DMS53 (cell line): ENCODE results near the gene ZMAT5.
A peak's percentile ranks its signal among the peaks of the same experiment; 100 is the strongest.

Experiments used
- DNase-seq: peaks from one replicate; lab custom pipeline; 2025; lab: John Stamatoyannopoulos, UW

ZMAT5 gene

DNA sequence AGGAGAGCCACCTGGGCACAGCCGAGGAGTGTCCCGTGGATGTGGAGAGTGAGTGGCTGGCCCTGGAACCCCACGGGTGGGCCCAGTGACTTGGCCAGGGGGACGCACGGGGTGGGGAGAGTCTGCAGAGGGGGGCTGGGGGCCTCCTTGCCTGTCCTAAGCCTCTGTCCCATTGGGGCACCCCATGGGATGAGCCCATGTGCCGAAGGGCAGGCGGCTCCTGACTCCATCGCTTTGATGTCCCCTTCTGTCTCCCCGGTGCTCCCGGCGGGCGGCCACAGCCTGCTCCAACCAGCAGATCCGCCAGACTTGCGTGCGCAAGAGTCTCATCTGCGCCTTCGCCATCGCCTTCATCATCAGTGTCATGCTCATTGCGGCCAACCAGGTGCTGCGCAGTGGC is 37.6 kb downstream of the ZMAT5 start:
- no peak for DNase-seq

GRCh38 chr22:29727131-29727523 is 39.7 kb downstream of the ZMAT5 start:
- peak; percentile 20 for DNase-seq

DNA sequence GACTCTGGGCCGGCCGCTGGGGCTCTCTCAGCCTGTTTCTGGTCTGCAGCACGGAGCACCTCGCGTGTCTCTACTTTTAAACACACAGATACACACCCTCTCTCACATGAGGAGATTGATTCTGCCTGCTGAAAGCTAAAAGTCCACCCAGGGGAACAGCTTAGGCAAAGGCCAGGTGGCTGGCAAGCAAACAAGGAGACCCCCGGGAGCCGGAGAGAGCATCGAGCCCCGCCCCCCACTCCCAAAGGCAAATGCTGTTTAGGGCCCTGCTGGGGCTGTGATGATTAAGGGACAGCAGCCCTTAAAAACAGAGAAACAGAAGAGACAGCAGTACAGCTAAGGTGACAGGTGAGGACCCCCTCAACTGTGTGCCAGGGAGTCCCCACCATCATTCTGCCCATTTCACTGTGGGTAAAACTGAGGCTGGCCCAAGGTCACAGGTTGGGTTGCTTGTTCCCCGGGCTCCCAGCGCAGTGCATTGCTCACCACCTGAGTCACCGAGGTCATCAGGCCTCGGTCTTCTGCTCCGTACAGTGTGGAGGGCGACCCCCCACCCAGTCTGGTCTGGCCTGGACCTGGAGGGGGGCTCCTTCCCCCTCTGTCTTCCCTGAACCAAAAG is 40.2 kb downstream of the ZMAT5 start:
- no peak for DNase-seq

DNA sequence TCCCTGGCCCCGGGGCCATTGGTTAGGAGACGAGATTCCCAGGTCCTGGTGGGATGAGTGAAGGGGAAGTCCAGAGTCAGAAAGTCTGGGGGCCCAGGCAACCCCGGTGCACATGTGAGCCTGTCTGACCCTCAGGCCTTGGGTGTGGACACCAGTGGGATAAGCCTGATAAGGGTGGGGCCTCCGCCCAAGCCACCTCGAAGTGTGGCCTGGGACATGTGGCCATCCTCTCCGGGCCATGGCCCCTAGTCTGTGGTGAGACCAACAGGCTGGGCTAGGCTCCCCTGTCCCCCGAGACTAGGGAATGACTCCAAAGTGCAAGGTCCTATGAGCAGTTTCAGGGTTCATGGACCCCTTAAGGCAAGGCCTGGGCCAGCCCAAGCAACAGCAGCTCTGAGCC is 40.7 kb downstream of the ZMAT5 start:
- DNase-seq: no peak

- DNase-seq: no peak
Observed at GRCh38 chr22:29724843-29725242, 42.0 kb downstream of the ZMAT5 start.

DNA sequence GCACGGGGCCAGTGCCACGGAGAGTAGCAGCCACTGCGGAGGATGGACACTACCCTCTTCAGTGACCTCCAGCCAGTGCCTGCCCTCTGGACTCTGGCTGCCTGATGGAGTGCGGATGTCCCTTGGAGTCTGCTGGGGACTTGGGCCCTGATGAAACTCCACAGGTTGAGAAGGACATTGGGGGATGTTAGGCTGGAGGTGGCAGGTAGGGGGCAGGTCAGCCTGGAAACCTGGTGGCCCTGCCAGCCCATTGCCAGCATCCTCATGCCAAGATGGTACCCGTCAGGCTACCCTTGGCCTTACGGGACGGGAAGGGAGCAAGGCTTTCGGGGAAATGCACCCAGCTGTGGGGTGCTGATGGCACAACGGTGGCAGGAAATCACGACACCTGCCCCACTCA is 43.0 kb downstream of the ZMAT5 start:
- DNase-seq: no peak

DNA sequence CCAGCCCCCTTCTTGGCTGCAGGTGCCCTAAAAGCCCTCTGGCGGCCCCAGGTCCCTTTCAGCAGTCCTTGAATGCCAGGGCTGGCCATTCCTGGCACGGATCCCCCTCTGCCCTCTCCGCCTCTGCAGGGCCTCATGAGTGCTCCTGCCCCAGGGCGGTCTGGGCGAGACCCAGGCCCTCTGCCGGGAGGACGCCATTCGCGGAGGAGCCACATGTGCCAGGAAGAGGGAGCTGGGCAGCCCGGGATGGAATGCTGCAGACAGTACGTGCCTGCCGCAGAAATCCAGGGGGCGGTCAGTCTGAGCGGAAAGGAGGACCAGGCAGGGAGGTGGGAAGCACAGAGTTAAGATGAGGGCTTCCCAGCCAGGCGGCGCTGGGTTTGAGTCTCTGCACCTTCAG is 44.2 kb downstream of the ZMAT5 start:
- DNase-seq: no peak

GRCh38 chr22:29722151-29722550 is 44.7 kb downstream of the ZMAT5 start:
- no peak for DNase-seq

DNA sequence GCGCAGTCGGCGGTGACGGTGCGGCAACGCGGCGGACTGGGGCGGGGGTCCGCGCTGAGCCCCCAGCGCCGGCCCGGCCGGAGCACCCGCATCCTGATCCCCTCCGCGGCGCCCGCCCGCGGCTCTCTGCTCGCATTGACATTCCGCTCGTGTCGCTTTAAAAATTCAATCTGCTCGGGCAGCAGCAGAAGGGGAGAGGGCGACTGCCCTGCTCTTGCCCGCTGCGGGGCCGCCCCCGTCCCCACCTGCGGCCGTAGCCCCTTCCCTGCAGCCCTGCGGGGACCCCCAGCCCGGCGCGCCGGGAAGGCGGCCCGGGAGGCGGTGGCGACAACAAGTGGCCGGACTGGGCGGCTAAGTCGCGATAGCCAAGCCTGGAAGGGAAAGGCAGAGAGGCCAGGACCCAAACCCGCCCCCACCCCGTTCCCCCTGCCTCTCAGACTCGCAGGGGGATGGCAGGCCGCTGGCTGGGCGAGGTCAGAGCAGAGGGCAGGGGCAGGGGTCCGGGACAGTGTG is 45.9 kb downstream of the ZMAT5 start:
- no peak for DNase-seq

DNA sequence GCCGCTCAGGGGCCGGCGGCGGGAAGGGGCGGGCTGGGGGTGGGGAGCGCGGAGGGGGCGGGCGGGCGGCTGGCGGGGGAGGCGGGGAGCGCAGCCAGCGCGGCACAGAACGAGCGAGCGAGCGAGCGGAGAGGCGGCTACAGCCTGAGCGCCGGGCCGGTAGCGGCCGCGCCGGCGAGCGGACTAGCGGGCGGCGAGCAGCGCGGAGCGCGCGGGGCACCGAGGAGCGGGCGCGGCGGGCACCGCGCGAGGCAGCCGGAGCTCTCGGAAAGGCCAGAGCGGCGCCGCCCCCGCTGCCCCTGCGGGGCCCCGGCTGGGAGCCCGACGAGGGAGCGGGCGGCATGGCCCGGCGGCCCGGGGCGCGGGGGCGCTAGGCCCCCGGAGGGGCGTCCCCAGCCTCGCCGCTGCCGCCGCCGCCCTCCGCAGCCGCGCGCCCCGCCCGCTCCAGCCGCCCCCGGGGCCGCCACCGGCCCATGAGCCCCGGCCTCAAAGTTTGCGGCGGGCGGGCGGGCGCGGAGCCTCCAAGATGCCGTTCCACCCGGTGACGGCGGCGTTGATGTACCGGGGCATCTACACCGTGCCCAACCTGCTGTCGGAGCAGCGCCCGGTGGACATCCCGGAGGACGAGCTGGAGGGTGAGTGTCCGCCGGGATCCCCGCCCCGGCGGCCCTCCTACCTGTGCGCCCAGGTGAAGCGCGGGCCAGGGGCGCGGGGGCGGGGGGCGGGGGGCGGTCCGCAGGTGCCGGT is 46.7 kb downstream of the ZMAT5 start, which contains the start of gene CABP7:
TSS of gene CABP7 (plus strand) at position 105 of the 747 bp plus-strand sequence. CDS start at position 527, 422 bp downstream.
- peak; percentile 39 for DNase-seq

- DNase-seq: peak; percentile 33
Observed at GRCh38 chr22:29718949-29719898, 47.6 kb downstream of the ZMAT5 start.

DNA sequence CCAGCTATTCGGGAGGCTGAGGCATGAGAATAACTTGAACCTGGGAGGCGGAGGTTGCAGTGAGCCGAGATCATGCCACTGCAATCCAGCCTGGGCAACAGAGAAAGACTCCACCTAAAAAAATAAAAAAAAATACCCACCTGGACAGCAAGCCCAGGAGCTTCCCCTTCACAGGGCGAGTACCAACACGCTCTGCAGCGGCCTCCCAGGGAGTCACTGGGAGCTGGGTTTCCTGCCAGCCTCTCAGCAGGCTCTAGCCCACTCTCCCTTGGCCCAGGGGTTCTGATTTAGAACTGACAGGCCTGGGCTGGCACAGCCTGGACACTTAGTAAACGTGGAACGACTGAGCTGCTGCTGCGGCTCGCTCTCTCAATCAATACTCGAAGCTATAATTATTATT is 49.0 kb downstream of the ZMAT5 start:
- peak; percentile 21 for DNase-seq

DNA sequence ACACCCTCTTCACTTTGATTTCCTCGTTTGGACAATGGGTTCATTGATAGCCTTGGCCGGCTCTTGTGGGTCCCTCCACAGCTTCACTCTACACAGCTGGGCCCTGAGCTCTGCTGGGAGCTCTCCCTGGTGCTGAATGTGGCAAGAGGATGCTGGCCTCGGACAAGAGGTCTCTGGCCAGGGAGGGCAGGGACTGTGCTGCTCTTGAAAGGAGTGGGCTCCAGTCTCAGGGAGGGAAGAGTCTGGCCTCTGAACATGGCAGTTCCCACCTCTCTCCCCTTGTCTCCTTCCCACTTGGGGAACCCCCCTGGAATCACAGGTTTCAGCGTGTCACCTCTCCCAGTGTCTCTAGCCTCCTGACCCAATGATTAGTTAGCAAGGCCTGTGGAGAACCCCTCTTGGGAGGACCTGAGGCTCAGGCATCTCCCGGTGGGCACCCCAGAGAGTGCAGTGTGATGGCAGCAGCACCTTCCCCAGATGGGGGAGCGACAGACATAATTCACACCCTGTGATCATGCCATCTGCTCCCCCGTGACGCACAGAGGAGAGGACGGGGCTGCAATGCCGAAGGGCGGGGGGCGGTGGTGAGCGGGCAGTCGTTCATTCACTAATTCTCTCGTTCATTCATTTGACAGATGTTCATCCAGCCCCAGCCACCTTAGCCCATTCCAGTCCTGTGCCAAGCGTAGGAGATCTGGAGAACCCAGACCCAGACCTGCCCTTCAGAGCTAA is 49.8 kb downstream of the ZMAT5 start:
- DNase-seq: peak; percentile 24

DNA sequence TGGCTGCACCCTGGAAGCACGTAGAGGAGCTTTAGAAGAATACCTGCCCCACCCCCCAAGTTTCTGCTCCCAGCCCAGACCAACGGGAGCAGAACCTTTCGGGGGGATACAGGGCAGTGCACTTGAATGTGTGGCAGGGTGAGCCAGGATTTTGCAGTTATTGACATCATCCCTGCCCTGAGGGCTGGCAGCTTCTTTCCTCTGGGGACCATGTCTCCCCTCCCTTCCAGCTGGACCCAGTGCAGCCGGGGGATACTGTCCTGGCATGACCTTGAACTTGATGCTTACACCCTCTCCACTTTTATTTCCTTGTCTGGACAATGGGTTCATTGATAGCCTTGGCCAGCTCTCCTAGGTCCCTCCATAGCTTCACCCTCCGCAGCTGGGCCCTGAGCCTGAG is 51.1 kb downstream of the ZMAT5 start:
- no peak for DNase-seq

DNA sequence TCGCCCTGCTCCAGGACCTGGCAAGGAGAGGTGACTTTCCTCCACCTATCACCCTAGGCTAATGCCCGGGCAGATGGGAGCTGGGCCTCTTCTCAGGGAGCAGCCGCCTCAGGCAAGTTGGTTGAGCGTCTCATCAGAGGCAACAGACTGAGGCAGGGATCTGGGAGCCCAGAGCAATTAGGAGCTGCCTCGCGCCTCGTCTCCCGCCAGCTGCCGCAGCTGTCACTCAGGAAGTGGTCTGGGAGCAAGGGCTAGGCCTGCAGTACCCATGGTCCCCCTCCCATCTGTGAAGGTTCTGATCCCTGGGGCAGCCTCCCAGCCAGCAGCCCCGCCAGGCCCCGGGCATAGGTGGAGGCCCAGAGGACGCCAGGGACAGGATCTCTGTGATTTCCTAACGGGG is 51.6 kb downstream of the ZMAT5 start:
- peak; percentile 28 for DNase-seq

DNA sequence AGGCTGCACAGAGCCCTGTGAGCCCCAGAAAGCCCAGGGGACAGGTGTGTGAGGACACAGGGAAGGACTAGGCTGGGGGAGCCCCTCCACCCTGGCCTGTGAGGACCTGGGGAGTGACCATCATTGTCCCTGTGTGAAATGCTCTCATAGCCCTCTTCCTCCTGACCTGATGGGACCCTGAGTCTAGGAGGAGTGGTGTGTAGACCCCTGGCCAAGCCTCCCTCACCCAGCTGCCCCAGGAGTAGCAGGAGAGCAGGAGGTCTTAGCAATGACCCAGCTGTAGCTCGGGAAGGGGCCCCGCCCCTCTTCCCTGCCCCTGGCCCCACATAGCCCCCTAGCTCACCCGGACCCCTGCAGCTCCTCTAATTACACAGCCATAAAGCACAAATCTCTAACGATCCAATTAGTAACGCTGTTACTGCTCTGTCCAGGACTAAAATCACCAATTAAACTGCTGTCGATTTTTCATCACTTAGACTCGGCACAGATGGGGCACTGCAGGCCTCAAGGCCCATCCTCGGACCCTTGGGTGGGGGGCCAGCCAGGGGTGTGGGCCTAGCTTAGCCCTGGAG is 53.6 kb downstream of the ZMAT5 start:
- DNase-seq: no peak

DNA sequence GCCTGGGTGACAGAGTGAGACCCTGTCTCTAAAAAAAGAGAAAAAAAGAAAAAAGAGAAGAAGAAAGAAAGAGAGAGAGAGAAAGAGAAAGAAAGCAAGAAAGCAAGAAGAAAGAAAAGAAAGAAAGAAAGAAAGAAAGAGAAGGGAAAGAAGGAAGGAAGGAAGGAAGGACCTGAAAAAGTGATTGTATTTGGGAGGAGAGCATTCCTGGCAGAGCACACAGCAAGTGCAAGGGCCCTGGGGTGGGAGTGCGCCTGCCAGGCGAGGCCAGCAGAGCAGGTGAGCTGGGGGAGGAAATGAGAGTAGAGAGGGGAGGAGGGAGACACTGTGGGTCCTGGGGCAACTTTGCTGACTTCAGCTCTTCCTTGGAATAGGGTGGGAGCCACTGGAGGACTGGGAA is 54.7 kb downstream of the ZMAT5 start:
- DNase-seq: peak; percentile 2

GRCh38 chr22:29710922-29711593 is 55.7 kb downstream of the ZMAT5 start:
- DNase-seq: peak; percentile 51

DNA sequence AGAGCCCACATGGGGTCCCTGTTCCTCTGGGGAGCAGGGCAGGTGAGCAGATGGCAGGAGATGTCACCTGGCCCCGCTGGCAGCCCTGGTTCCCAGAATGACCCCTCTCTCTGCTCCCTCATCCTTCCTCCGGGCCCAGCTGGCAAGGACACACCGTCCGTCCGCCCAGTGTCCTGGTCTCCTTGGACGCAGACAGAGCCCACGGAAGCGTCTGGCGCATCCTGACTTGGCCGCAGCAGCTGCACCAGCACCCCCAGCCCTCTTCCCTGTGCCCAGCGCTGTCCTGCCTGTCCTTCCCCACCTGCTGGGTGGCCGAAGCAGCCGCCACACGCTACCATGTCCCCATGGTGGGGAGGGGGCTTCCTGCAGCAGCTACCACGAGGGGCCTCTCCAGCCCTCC is 56.6 kb downstream of the ZMAT5 start:
- no peak for DNase-seq

- no peak for DNase-seq
Observed at GRCh38 chr22:29707471-29707870, 59.3 kb downstream of the ZMAT5 start.

- DNase-seq: no peak
Observed at GRCh38 chr22:29707010-29707409, 59.8 kb downstream of the ZMAT5 start.
